WTC11 (cell line): ENCODE results near the gene AKAP13. TPM values are rescaled to one million over a fixed set of nuclear protein-coding genes. Genes with fewer than 3 reads are reported as not detected.

Experiments used
- ATAC-seq: fragments of 200-7000 bp; cut with Tn5 transposase; 2 replicates; pipeline ENCODE4 v1.10.0; 2021; ENCODE audit warnings: mild to moderate bottlenecking, moderate library complexity
- CTCF ChIA-PET: fragments of 300-600 bp; sonication (Branson Sonifier 250); formaldehyde crosslinking; loops from one replicate; lab custom pipeline; 2021; ENCODE audit warnings: antibody characterized with exemption; lab: Charles Lee
- POLR2A ChIA-PET: fragments of 350-600 bp; sonication (Branson Sonifier 250); formaldehyde crosslinking; loops from one replicate; lab custom pipeline; 2021; ENCODE audit warnings: antibody characterized with exemption; lab: Charles Lee
- DNase-seq: peaks from one replicate; pipeline ENCODE4 v3.0.0; 2021; ENCODE audit warnings: low spot score
- H3K27ac Mint-ChIP-seq: 2 replicates; pipeline ENCODE4 v1.8.0; 2021; ENCODE audit warnings: mixed read lengths
- H3K27me3 Mint-ChIP-seq: 2 replicates; pipeline ENCODE4 v1.8.0; 2021; ENCODE audit warnings: low read depth, mild to moderate bottlenecking, moderate library complexity, mixed read lengths
- H3K36me3 Mint-ChIP-seq: 2 replicates; pipeline ENCODE4 v1.8.0; 2021; ENCODE audit warnings: mixed read lengths
- H3K4me1 Mint-ChIP-seq: 2 replicates; pipeline ENCODE4 v1.8.0; 2022; ENCODE audit warnings: mixed read lengths
- H3K4me3 Mint-ChIP-seq: 2 replicates; pipeline ENCODE4 v1.8.0; 2021; ENCODE audit warnings: mild to moderate bottlenecking, moderate library complexity, mixed read lengths
- H3K9me3 Mint-ChIP-seq: 2 replicates; pipeline ENCODE4 v1.8.0; 2021; ENCODE audit warnings: mixed read lengths
- AFF4 ChIP-seq: sonication (generic); formaldehyde crosslinking; IDR thresholded peaks from 2 replicates; pipeline ENCODE4 v1.8.1; 2023; ENCODE audit warnings: mild to moderate bottlenecking, missing genetic modification reagents, borderline replicate concordance
- ATF3 ChIP-seq: sonication (generic); formaldehyde crosslinking; conservative IDR thresholded peaks from 2 replicates; pipeline ENCODE4 v1.8.1; 2022; ENCODE audit warnings: mild to moderate bottlenecking, missing genetic modification reagents
- CREM ChIP-seq: sonication (generic); formaldehyde crosslinking; IDR thresholded peaks from 2 replicates; pipeline ENCODE4 v1.8.1; 2022; ENCODE audit warnings: mild to moderate bottlenecking, missing genetic modification reagents, moderate library complexity
- EMX1 ChIP-seq: fragments of 250-450 bp; sonication (Bioruptor Pico); IDR thresholded peaks from 2 replicates; pipeline ENCODE4 v1.8.0; 2021; ENCODE audit warnings: mild to moderate bottlenecking
- FOXJ3 ChIP-seq: sonication (generic); formaldehyde crosslinking; IDR thresholded peaks from 2 replicates; pipeline ENCODE4 v1.9.0; 2021; ENCODE audit warnings: missing genetic modification reagents, mild to moderate bottlenecking, borderline replicate concordance
- KAT7 ChIP-seq: sonication (generic); formaldehyde crosslinking; IDR thresholded peaks from 2 replicates; pipeline ENCODE4 v1.8.1; 2023; ENCODE audit warnings: missing genetic modification reagents, mild to moderate bottlenecking, borderline replicate concordance
- MLX ChIP-seq: sonication (generic); formaldehyde crosslinking; IDR thresholded peaks from 2 replicates; pipeline ENCODE4 v1.8.1; 2023; ENCODE audit warnings: mild to moderate bottlenecking, missing genetic modification reagents, moderate library complexity
- PREB ChIP-seq: sonication (generic); formaldehyde crosslinking; IDR thresholded peaks from 2 replicates; pipeline ENCODE4 v1.8.1; 2022; ENCODE audit warnings: mild to moderate bottlenecking, missing genetic modification reagents, moderate library complexity, borderline replicate concordance
- RELA ChIP-seq: sonication (generic); formaldehyde crosslinking; IDR thresholded peaks from 2 replicates; pipeline ENCODE4 v1.8.1; 2022; ENCODE audit warnings: missing genetic modification reagents, mild to moderate bottlenecking, borderline replicate concordance
- RORB ChIP-seq: fragments of 250-450 bp; sonication (Bioruptor Pico); IDR thresholded peaks from 2 replicates; pipeline ENCODE4 v1.9.0; 2021; ENCODE audit warnings: mild to moderate bottlenecking
- TCF7 ChIP-seq: sonication (generic); formaldehyde crosslinking; IDR thresholded peaks from 2 replicates; pipeline ENCODE4 v1.8.0; 2022; ENCODE audit warnings: mild to moderate bottlenecking, low read depth, missing genetic modification reagents, moderate library complexity
- TEAD4 ChIP-seq: sonication (generic); formaldehyde crosslinking; IDR thresholded peaks from 2 replicates; pipeline ENCODE4 v1.8.0; 2022; ENCODE audit warnings: mild to moderate bottlenecking, missing genetic modification reagents
- USF1 ChIP-seq: sonication (generic); formaldehyde crosslinking; IDR thresholded peaks from 2 replicates; pipeline ENCODE4 v1.8.0; 2022; ENCODE audit warnings: mild to moderate bottlenecking, missing genetic modification reagents
- ZNF281 ChIP-seq: sonication (generic); formaldehyde crosslinking; IDR thresholded peaks from 2 replicates; pipeline ENCODE4 v1.8.0; 2023; ENCODE audit warnings: mild to moderate bottlenecking, missing genetic modification reagents
- ZNF423 ChIP-seq: fragments of 250-450 bp; sonication (Bioruptor Pico); IDR thresholded peaks from 2 replicates; pipeline ENCODE4 v2.1.2; 2022; ENCODE audit warnings: mild to moderate bottlenecking, moderate library complexity
- ZNF532 ChIP-seq: fragments of 250-450 bp; sonication (Bioruptor Pico); IDR thresholded peaks from 2 replicates; pipeline ENCODE4 v1.9.0; 2021; ENCODE audit warnings: mild to moderate bottlenecking, borderline replicate concordance
- total RNA-seq: library from RNA; stranded (reverse); gene quantifications from 3 replicates; pipeline ENCODE4 v1.2.3, GENCODE V29; 2021

The AKAP13 gene
- total RNA-seq, 1 experiment from 2014 or later = 50.3 TPM

- DNase-seq = no peak
- Mint-ChIP-seq H3K27me3 (no peaks in the 10 kb centered on the region), H3K27ac (0 out of 2 replicates have a peak overlapping the region, but pooled peaks have one; percentile 36), H3K4me3 (no peak overlapping the region), H3K9me3 (no peaks in the 10 kb centered on the region), H3K36me3 (peaks cover 15% of the 10 kb centered on the region; the same call in 1 of the 2 replicates), H3K4me1 (peaks cover 35% of the 10 kb centered on the region)
- TF ChIP-seq RORB (CRISPR knock-in tag) (no peak), RELA (no peak), KAT7 (CRISPR knock-in tag) (no peak), EMX1 (CRISPR knock-in tag) (no peak), AFF4 (no peak), PREB (no peak), ATF3 (CRISPR knock-in tag) (no peak), TCF7 (CRISPR knock-in tag) (no peak)
- POLR2A ChIA-PET = no interaction called here
- CTCF ChIA-PET = interaction anchor here (0.8 to 1.3 kb wide), 3 partner anchors 9 to 71 kb away, joined by 3 to 4 read pairs (median 3); no protein-coding TSS in a partner anchor
- ATAC-seq = no peak
Measured at GRCh38 chr15:85769182-85769900, 388.9 kb downstream of the AKAP13 start.

GRCh38 chr15:85770096-85771041 is 390.0 kb downstream of the AKAP13 start:
- peaks cover 15% of the 10 kb centered on the region; the same call in 1 of the 2 replicates for H3K36me3 Mint-ChIP-seq
- DNase-seq = no peak
- TF ChIP-seq ZNF423 (CRISPR knock-in tag) (no peak), TEAD4 (CRISPR knock-in tag) (no peak), MLX (CRISPR knock-in tag) (no peak), ZNF281 (CRISPR knock-in tag) (no peak), ZNF532 (no peak), USF1 (no peak), CREM (CRISPR knock-in tag) (no peak), FOXJ3 (CRISPR knock-in tag) (no peak)
- TF ChIP-seq, all 79 proteins: peak for 0
- H3K9me3 Mint-ChIP-seq = no peaks in the 10 kb centered on the region
- H3K4me3 Mint-ChIP-seq = no peak overlapping the region
- POLR2A ChIA-PET = no interaction called here
- CTCF ChIA-PET = interaction anchor here (0.8 to 0.9 kb wide), 2 partner anchors 18 to 70 kb away, joined by 3 read pairs; no protein-coding TSS in a partner anchor
- H3K27ac Mint-ChIP-seq = peak overlapping the region; percentile 27; the same call in 1 of the 2 replicates
- H3K4me1 Mint-ChIP-seq = peaks cover 36% of the 10 kb centered on the region
- no peaks in the 10 kb centered on the region for H3K27me3 Mint-ChIP-seq
- ATAC-seq = no peak
